Natural killer cell treated with Interleukin-12 subunit alpha and Interleukin-12 subunit beta and Interleukin-15 and Interleukin-18, amount 100 ng/mL, for 72 hours (primary cell): Measurements from ENCODE around the gene PRKCA. TPM values are rescaled to one million over a fixed set of nuclear protein-coding genes. Genes with fewer than 3 reads are reported as not detected.

Experiments used
- ATAC-seq, 2 donors: fragments of 150-1000 bp; cut with Tn5 transposase in 1 of 2; sonication (Bioruptor Pico), chemical (Tn5 transposase) in 1 of 2; 2 replicates each; pipeline ENCODE4 v1.10.0; 2021
- DNase-seq: peaks from one replicate; pipeline ENCODE4 v3.0.0; 2022; ENCODE audit warnings: low spot score
- H3K27ac Mint-ChIP-seq, 2 donors: 1 replicate in 1 of 2; 2 replicates in 1 of 2; pipeline ENCODE4 v1.8.0; 2022; ENCODE audit warnings: mixed read lengths in 2 of 2, mild to moderate bottlenecking in 1 of 2, moderate library complexity in 1 of 2
- H3K27me3 Mint-ChIP-seq, 2 donors: 1 replicate in 1 of 2; 2 replicates in 1 of 2; pipeline ENCODE4 v1.8.0; 2022; ENCODE audit warnings: mixed read lengths in 2 of 2
- H3K36me3 Mint-ChIP-seq: one replicate; pipeline ENCODE4 v1.8.0; 2022; ENCODE audit warnings: mixed read lengths
- H3K4me1 Mint-ChIP-seq, 2 donors: 1 replicate in 1 of 2; 2 replicates in 1 of 2; pipeline ENCODE4 v1.8.0; 2022; ENCODE audit warnings: low read depth in 2 of 2, mixed read lengths in 2 of 2, mild to moderate bottlenecking in 1 of 2
- H3K4me3 Mint-ChIP-seq: one replicate; pipeline ENCODE4 v1.8.0; 2022; ENCODE audit warnings: mixed read lengths
- H3K9me3 Mint-ChIP-seq: 2 replicates; pipeline ENCODE4 v1.8.0; 2022; ENCODE audit warnings: mixed read lengths
- total RNA-seq, 2 donors: library from RNA; stranded (reverse); gene quantifications; one replicate each; pipeline ENCODE4 v1.2.3, GENCODE V29; 2022

The PRKCA gene
- total RNA-seq, 2 donors from 2014 or later: 31.1 to 41.1 TPM

DNA sequence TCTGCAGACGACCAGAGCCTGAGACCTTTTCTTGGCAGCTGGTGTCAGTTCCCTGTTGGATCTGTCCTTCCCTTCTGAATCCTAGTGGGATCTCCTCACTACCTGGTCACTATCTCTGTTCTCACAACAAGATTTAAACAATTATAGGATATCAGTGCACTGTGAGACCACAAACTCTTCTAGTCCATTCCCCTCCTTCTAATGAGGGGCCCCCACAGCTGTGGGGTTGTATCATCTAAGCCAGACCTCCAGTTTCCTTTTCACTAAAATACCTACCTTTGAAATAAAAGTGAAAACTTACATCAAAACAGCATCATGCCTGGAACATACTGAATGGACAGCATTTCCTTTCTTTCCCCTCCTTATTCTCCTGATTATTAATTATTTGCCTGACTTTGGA, 233.2 kb downstream of the PRKCA start:
- no peak overlapping the region for H3K4me3 Mint-ChIP-seq
- H3K27ac Mint-ChIP-seq: peak overlapping the region in 1 of 2 donors; percentile 1
- no peaks in the 10 kb centered on the region for H3K27me3 Mint-ChIP-seq
- H3K4me1 Mint-ChIP-seq: peaks cover 11 to 18% of the 10 kb centered on the region in 2 donors
- H3K36me3 Mint-ChIP-seq: no peaks in the 10 kb centered on the region
- no peak for DNase-seq
- H3K9me3 Mint-ChIP-seq: no peaks in the 10 kb centered on the region
- no peak for ATAC-seq

DNA sequence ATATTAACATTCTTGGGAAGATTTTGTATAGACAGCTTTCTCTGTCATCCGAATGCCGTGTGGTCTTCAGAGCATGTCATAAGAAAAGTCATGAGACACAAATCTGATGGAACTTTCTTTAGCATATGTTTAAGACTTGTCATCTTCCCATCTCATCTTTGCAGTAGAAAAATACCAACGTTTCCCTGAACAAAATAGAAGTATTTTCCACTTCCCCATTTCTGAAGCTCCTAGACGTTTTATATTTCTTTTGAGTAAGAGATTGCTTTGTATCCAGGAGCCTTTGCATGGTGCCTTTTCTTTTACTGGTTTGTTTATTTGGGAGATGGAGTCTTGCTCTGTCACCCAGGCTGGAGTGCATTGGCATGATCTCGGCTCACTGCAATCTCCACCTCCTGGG, 235.1 kb downstream of the PRKCA start:
- Mint-ChIP-seq H3K27ac (no peak overlapping the region), H3K4me1 (peaks cover 30 to 33% of the 10 kb centered on the region in 2 donors), H3K9me3 (no peaks in the 10 kb centered on the region)

DNA sequence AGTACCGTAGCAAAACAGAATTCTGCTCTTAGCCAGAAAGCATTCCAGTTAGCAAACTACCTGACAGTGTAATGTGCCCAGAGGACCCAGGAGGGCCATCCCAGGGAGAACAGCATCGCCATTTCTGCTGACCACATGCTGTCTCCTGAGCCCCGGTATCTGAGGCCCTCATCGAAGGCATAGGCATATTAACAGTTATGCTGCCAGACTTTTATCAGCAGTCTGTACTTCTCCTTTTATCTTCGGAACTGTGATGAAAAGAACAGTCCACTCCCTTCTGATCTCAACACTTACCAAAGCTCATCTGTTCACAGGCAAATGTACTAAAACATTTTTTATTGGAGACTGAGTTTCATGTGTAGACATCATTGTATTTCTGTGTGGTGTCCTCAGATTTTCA, 236.4 kb downstream of the PRKCA start:
- DNase-seq (no peak), ATAC-seq (no peak)
- H3K9me3 Mint-ChIP-seq: no peaks in the 10 kb centered on the region
- H3K27me3 Mint-ChIP-seq: no peaks in the 10 kb centered on the region
- no peaks in the 10 kb centered on the region for H3K36me3 Mint-ChIP-seq
- H3K27ac Mint-ChIP-seq: no peak overlapping the region
- H3K4me1 Mint-ChIP-seq: peaks cover 41 to 42% of the 10 kb centered on the region in 2 donors
- H3K4me3 Mint-ChIP-seq: no peak overlapping the region

More for the DNA sequence above, 235.1 kb downstream of the PRKCA start:
- Mint-ChIP-seq H3K36me3 (no peaks in the 10 kb centered on the region), H3K4me3 (no peak overlapping the region), H3K27me3 (no peaks in the 10 kb centered on the region)
- ATAC-seq (no peak), DNase-seq (no peak)

DNA sequence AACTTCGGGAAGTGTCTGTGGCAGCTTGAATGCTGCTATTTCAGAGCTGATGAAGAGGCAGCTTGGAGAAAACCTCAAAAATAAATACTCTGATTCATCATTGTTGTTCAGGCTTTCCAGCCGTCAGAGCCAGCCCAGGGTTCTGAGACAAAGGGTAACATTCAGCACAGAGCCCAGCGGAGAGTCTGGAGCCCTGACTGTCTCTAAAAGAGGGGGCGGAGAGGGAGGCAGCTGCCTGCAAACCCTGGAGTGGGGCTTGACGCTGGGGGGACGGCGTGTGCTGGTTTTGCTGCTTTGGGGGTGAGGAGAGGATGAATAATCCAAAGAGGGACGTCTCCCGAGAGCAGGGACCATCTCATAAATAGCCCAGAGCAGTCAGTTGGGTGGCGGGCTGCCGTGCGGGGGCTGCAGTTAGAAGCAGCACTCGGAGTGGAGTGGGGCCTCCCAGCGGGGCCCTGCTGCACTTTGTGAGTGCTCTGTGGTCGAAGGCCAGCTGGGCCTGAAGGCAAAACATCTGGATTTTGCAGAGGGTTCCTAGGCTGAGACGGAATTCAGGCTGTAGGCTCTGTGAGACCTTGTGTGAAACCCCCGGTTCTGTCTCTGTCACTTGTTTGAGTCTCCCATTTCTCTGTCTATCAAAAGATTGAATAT, 237.8 kb downstream of the PRKCA start:
- Mint-ChIP-seq H3K9me3 (no peaks in the 10 kb centered on the region), H3K4me3 (no peak overlapping the region), H3K4me1 (peaks cover 38 to 42% of the 10 kb centered on the region in 2 donors), H3K27me3 (no peaks in the 10 kb centered on the region), H3K27ac (peak overlapping the region in 1 of 2 donors; percentile 89), H3K36me3 (no peaks in the 10 kb centered on the region)
- ATAC-seq (no peak), DNase-seq (no peak)

DNA sequence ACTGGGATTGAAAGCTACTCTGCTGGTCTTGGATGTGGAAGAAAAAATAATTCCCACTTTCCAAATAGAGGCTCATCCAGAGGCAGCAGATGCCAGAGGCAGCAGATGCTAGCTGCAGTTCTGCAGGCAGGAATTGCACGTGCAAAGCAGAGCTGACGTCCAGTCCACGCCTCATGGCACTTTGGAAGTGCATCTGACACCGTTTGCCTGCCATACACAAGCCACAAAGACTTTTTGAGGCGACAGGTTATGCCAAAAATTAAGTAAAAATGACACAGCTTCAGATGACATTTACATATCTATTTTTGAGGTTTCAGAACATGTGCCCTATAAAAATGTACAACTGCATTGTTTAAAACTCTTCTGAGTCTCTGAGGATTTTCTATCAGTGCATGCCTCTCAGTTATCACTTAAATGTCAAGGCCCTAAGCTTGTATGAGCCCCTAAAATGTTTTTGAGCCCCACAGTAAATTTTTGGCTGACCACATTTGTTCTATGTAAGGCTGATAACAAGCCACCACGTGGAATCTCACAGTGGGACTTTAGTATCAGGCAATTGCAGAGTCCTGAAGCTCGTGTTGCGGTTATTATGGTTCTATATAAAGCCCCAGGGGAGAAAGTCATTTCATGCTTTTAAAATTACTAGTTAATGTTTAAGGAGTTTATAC, 239.2 kb downstream of the PRKCA start:
- Mint-ChIP-seq H3K36me3 (peaks cover 5% of the 10 kb centered on the region), H3K4me3 (peak overlapping the region; percentile 79), H3K27me3 (no peaks in the 10 kb centered on the region), H3K27ac (peak overlapping the region; percentile 55 to 89), H3K9me3 (no peaks in the 10 kb centered on the region), H3K4me1 (peaks cover 37 to 38% of the 10 kb centered on the region in 2 donors)
- ATAC-seq: peak; percentile 77 to 80
- no peak for DNase-seq

DNA sequence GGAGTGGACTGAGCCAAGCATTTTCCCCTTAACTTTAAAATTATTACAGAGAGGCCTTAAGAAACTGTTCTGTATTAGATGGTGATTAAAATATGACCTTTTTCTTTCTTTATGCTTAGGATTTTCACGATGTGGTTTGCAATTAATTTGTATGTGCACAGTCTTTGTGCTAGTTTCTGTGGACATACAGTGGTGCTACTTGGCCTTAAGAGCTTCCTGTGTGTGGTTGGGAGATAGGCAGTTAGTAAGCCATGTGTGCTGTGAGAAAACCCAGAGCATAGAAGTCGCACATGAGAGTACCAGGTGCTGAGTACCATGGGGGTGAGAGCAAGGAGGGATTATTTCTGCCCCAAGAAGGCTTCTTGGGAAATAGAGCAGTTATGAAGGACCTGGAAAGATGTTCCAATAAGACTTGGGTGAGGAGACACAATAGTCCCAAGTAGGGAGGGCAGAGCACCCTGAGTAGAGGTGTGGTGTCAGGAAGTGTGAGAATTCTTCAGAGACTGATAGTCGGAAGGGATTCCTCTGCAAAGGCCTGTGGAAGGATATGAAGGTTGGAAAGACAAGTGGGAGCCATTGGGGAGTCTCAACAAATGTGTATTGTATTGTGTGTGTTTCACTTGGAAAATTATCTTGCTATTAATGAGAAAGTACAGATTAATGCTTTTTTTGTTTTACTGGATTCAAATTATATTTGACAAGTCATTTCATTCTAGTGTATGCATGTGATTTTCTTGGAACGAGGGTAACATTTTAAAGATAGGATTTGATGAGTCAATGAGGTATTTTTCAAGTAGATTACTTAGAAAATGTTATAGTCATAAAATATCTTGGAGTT, 239.9 kb downstream of the PRKCA start:
- Mint-ChIP-seq H3K36me3 (peaks cover 12% of the 10 kb centered on the region), H3K4me1 (peaks cover 44 to 46% of the 10 kb centered on the region in 2 donors), H3K9me3 (no peaks in the 10 kb centered on the region), H3K4me3 (peak overlapping the region; percentile 79), H3K27me3 (no peaks in the 10 kb centered on the region), H3K27ac (peak overlapping the region; percentile 55 to 89)
- ATAC-seq (peak; percentile 91 to 96), DNase-seq (no peak)

DNA sequence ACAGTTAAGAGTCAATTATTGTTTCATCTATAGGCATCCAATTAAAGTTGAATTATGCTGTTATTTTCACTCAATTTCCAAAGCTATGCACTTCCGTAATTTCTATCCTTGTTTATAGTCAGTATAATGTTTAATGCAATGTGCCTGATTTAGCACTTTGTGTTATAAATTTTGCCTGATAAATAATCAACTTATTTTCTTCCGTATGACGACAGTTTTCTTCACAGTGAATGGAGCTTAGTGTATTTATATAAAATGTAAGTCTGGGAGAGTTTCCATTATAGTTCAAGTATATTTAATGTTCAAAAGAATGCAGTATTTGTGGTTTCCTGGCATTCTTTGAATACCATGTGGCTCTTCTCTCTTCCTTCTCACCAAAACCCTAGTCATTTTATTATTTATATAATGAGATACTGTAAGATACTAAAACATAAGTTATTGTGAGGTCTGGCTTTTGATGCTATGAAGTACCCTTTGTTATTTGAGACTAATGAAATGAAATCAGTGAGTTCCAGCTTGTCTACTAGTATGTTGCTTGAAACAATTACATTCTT, 240.6 kb downstream of the PRKCA start:
- DNase-seq: no peak
- Mint-ChIP-seq H3K36me3 (peaks cover 12% of the 10 kb centered on the region), H3K4me1 (peaks cover 49 to 51% of the 10 kb centered on the region in 2 donors), H3K4me3 (peak overlapping the region; percentile 79), H3K27ac (peak overlapping the region; percentile 55 to 89), H3K9me3 (no peaks in the 10 kb centered on the region), H3K27me3 (no peaks in the 10 kb centered on the region)
- no peak for ATAC-seq

DNA sequence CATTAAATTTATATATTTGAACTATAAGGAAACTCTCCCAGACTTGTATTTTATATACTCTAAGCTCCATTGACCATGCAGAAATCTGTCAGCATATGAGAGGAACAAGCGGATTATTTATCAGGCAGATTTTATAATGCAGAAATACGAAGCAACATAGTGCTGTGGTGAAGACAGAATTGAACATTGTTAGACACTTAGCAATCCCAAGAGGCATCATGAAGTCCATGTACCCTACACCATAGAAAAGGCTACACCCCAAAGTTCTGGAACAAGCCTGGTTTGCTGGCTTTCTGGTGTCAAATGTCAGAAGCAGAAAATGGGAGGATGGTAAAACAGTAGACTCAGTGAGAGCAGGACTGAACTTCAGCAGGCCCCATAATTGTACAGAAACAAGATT, 241.1 kb downstream of the PRKCA start:
- Mint-ChIP-seq H3K27ac (peak overlapping the region; percentile 55 to 89), H3K4me3 (peak overlapping the region; percentile 79), H3K36me3 (peaks cover 12% of the 10 kb centered on the region), H3K27me3 (no peaks in the 10 kb centered on the region), H3K9me3 (no peaks in the 10 kb centered on the region), H3K4me1 (peaks cover 49 to 56% of the 10 kb centered on the region in 2 donors)
- DNase-seq (no peak), ATAC-seq (no peak)

DNA sequence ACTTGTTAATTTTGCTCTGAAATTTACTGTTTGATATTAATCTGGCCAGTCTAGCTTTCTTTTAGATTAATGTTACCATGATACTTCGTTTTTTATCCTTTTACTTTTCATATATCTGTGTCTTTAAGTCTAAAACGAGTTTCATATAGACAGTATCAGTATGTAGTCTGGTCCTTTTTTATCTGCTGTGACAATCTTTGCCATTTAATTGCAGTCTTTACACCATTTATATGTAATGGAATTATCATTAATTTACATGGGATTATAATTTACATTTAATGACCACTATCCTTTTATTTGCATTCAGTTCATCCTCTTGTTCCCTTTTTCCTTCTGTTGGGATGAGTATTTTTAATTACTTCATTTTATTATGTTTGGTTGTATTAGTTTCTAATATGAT, 243.5 kb downstream of the PRKCA start:
- H3K27ac Mint-ChIP-seq: peak overlapping the region in 1 of 2 donors; percentile 76
- H3K27me3 Mint-ChIP-seq: no peaks in the 10 kb centered on the region
- H3K4me3 Mint-ChIP-seq: no peak overlapping the region
- DNase-seq (no peak), ATAC-seq (no peak)
- H3K36me3 Mint-ChIP-seq: peaks cover 12% of the 10 kb centered on the region
- peaks cover 58 to 60% of the 10 kb centered on the region in 2 donors for H3K4me1 Mint-ChIP-seq
- no peaks in the 10 kb centered on the region for H3K9me3 Mint-ChIP-seq

DNA sequence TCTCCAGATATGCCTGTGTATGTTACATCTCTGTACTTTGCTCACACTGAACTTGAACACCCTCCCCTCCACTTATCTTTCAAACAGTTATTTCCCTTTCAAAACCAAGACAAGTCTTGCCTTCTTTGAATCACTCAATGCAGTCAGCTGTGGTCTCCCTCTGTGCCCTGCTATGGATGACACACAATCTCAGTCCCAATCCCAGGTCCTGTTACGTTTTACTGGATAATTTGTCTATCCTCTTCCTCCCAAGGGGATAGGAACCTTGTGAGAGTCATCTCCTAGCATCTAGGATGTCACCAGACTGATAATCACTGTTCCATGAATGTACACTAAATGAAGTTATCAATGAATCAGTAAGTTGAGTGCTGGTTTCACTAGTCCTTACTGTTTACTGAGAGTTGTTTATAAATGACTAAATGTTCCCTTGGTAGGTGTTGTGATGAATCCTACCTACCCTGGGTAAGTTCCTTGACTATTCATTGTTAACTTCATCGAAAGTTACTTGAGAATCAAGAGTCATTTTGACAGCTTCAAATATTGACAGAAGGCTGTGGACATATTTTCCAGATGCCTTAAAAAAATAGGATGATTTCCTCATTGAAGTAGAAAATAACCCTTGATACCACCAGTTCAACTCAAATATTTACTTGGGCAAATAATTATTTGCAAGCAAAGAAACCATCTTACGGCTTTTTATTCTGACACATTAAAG, 244.9 kb downstream of the PRKCA start:
- no peaks in the 10 kb centered on the region for H3K27me3 Mint-ChIP-seq
- peaks cover 12% of the 10 kb centered on the region for H3K36me3 Mint-ChIP-seq
- ATAC-seq (peak; percentile 57 to 75), DNase-seq (no peak)
- peak overlapping the region; percentile 70 for H3K4me3 Mint-ChIP-seq
- H3K9me3 Mint-ChIP-seq: no peaks in the 10 kb centered on the region
- H3K4me1 Mint-ChIP-seq: peaks cover 46 to 50% of the 10 kb centered on the region in 2 donors
- peak overlapping the region; percentile 76 to 85 for H3K27ac Mint-ChIP-seq

DNA sequence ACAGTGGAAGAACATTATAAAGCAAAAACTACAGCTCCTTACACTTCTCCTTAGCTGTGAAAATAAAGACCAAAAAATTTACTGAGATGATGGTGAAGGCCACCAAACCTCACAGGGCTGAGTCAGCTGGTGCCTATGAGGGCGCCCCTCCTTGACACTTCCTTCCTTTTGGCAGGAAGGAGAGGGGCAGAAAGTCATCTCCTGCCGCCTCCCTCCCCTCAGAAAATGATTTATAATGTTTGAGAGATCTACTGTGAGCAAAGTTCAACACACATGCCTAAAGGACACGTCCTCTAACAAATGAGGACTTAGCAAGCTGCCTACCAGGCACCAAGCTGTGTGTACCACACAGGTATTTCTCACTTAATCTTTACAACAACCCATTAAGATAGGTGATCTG, 245.7 kb downstream of the PRKCA start:
- H3K27me3 Mint-ChIP-seq: no peaks in the 10 kb centered on the region
- peak overlapping the region; percentile 76 to 85 for H3K27ac Mint-ChIP-seq
- peak overlapping the region; percentile 70 for H3K4me3 Mint-ChIP-seq
- ATAC-seq (peak; percentile 90 to 93), DNase-seq (peak; percentile 80)
- no peaks in the 10 kb centered on the region for H3K9me3 Mint-ChIP-seq
- H3K4me1 Mint-ChIP-seq: peaks cover 38 to 45% of the 10 kb centered on the region in 2 donors
- H3K36me3 Mint-ChIP-seq: peaks cover 12% of the 10 kb centered on the region

DNA sequence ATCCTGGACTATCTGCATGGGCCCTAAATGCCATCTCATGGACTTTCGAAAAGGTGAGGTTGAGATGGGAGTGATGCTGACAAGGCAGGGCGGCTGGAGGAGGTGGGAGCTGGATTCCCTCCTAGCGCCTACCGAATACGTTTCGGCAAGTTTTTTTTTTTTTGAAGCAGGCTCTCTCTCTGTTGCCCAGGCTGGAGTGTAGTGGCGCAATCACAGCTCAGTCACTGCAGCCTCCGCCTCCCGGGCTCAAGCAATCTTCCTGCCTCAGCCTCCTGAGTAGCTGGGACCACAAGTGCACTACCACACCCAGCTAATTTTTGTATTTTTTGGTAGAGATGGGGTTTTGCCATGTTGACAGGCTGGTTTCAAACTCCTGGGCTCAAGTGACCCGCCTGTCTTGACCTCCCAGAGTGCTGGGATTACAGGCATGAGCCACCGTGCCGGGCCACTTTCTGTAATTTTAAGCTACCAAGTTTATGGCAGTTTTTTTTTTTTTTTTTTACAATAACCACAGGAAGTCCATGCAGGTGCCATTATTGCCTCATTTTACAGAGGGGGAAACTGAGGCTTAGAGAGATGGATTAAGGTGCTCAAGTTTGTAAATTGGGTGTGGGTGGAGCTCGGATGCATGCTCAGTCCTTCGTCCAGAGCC, 246.4 kb downstream of the PRKCA start:
- no peaks in the 10 kb centered on the region for H3K27me3 Mint-ChIP-seq
- DNase-seq: no peak
- no peaks in the 10 kb centered on the region for H3K9me3 Mint-ChIP-seq
- H3K27ac Mint-ChIP-seq: peak overlapping the region; percentile 76 to 85
- H3K4me3 Mint-ChIP-seq: peak overlapping the region; percentile 70
- H3K4me1 Mint-ChIP-seq: peaks cover 32 to 45% of the 10 kb centered on the region in 2 donors
- peaks cover 16% of the 10 kb centered on the region for H3K36me3 Mint-ChIP-seq
- ATAC-seq: peak in 1 of 2 donors; percentile 71

DNA sequence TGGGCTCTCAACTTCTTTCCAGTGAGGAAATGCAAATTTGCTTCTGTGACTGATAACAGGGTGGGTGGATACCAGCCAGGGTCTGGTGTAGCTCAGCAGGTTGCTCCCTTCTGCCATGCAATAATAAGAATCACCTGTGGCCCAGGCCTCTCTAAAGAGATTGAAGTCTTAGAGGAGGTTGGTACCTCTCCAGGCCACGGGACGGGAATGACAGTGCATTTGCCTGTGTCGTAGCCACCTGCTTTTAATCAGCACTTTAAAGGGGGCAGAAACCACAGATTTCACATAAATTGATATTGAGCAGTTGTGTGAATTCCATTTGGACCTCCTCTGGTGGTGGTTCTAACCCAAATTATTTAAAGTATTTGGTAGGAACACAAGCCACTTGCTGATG, 246.9 kb downstream of the PRKCA start:
- Mint-ChIP-seq H3K4me3 (no peak overlapping the region), H3K27me3 (no peaks in the 10 kb centered on the region), H3K36me3 (peaks cover 16% of the 10 kb centered on the region), H3K27ac (peak overlapping the region; percentile 76 to 85), H3K4me1 (peaks cover 32 to 45% of the 10 kb centered on the region in 2 donors), H3K9me3 (no peaks in the 10 kb centered on the region)
- ATAC-seq: no peak
- DNase-seq: no peak
